DMS79 treated with DMSO at 0.1 percent for 48 hours (cell line): ENCODE data around the gene PRKCH.
"Not testable (repeated sequence)": the region's sequence is repeated elsewhere in the genome, so short reads cannot be mapped to it uniquely, and the experiment has no call there.

Experiments used
- DNase-seq: peaks from one replicate; lab custom pipeline; 2025; lab: John Stamatoyannopoulos, UW

Gene PRKCH

GRCh38 chr14:61515436-61516117 is 194.2 kb downstream of the PRKCH start:
- no peak for DNase-seq

DNA sequence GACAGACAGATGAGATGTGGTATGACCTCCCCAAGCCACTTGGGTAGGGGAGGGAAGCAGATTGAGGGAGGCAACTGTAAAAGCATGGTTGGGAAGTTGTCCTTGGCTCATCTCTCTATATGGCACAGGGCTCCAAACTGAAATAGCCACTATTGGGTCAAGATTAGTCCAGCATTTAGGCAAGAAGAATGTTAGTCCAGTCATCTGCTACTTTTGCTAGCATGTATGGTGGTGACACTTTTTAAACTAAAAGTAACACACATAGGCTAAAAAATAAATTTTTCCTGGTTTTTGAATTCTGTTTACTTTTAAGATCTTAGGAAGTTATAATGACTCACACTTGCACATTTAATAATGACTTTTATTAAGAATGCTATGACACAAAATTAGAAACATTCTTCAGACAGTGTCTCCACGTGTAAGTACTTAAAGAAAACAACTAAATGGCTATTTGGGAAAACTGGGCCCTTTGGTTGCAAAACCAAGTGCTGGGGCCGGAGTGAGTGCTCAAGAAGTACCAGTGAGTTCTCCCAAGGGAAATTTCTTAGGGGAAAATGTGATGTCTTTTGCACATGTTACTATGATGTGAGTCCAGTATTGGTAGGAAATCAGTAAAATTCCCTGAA is 194.9 kb downstream of the PRKCH start:
- no peak for DNase-seq

DNA sequence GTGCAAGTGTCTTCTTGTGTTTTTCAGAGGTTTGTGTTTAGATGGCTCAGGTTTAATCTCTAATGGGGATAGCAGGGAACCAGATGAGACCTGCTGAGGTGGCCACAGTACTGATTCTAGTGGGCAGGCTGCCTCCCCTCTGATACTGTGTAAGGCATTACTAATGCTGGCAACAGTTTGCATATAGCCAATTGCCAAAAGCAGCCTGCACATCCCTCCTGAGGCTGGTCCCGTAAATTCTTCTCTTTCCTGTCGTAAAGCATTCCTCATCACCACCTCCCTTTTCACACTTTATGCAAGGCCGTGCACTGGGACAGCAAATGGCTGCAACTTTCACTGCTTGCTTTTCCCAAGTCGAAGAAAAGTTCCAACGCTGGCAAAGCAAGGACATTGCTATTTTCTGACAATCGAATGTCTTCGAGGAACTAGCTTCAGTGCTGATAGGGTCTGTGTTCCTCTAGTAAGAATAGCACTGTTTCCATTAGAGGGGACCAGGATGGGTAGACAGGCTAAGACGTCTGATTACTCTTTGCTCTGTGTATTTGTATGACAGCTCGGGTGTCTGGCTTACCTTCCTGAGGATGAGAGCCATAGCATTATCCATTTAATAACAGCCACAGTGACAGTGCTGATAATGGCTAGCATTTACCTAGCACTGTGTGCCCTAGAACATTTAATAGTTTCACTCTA is 195.7 kb downstream of the PRKCH start:
- DNase-seq = no peak

DNA sequence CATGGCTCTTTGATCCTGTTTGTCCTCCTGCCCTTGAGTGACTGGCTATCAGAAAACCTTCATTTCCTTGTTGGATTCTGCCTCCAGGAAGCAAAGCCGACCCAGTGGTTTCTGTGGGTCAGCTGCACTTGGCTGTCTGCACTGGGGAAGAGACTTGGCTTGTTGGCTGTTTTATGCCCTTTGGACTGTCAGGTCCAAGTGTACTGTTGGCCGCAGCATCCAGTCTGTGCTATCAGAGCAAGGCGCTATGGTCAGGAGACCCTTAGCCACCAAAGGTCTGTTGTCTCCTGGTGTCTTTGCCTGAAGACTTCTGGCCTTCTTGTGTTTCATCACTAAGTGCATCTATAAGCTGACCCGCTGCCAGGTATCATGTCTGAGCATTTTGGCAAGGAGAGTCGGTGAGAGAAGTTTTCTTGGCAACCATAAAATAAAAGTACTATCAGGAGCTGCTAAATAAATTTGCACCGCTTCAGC is 196.6 kb downstream of the PRKCH start:
- no peak for DNase-seq

GRCh38 chr14:61518403-61518802 is 197.0 kb downstream of the PRKCH start:
- no peak for DNase-seq

GRCh38 chr14:61519106-61519505 is 197.7 kb downstream of the PRKCH start:
- DNase-seq = no peak

DNA sequence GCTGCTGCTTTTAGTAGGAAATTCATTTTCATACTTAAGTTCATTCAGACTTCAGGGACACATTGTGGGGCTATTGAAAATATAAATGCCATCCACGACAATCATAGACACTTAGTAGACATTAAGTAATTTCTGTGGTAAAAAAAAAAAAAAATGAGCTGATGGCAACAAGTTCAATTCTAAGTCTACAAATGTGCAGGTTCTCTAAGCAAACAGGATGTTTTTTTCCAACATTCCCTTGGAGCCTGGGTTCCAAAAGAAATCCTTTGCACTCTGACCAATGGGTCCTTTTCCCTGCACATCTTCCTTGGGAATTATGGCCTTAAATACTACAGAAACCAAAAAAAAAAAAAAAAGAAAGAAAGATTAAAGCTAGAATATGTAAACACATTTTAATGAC is 198.4 kb downstream of the PRKCH start:
- no peak for DNase-seq

- no peak for DNase-seq
Measured at GRCh38 chr14:61520576-61520975, 199.2 kb downstream of the PRKCH start.

GRCh38 chr14:61521773-61522172 is 200.4 kb downstream of the PRKCH start:
- DNase-seq = no peak

DNA sequence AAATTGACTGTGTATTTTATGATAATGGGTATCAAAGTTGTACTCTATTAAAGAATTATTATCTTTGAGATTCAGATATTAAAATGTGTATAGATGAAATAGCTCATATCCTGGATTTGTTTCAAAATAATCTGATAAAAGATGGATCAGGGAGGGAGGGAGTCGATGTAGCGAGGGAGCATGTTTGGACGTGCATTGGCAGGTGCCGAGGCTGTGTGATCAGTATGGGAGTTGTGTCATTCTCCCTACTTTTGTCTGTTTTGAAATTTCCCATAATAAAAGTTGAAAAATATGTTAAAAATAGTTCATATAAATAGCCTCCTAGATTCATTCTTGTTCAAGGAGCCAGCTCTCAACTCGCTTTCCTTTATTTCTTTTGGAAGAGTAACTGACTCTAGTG is 202.4 kb downstream of the PRKCH start:
- no peak for DNase-seq

- DNase-seq = peak; percentile 100
Measured at GRCh38 chr14:61524211-61524806, 202.9 kb downstream of the PRKCH start.

- DNase-seq = no peak
Measured at GRCh38 chr14:61524936-61525292, 203.5 kb downstream of the PRKCH start.

- peak; percentile 95 for DNase-seq
Measured at GRCh38 chr14:61525293-61526011, 204.1 kb downstream of the PRKCH start.

DNA sequence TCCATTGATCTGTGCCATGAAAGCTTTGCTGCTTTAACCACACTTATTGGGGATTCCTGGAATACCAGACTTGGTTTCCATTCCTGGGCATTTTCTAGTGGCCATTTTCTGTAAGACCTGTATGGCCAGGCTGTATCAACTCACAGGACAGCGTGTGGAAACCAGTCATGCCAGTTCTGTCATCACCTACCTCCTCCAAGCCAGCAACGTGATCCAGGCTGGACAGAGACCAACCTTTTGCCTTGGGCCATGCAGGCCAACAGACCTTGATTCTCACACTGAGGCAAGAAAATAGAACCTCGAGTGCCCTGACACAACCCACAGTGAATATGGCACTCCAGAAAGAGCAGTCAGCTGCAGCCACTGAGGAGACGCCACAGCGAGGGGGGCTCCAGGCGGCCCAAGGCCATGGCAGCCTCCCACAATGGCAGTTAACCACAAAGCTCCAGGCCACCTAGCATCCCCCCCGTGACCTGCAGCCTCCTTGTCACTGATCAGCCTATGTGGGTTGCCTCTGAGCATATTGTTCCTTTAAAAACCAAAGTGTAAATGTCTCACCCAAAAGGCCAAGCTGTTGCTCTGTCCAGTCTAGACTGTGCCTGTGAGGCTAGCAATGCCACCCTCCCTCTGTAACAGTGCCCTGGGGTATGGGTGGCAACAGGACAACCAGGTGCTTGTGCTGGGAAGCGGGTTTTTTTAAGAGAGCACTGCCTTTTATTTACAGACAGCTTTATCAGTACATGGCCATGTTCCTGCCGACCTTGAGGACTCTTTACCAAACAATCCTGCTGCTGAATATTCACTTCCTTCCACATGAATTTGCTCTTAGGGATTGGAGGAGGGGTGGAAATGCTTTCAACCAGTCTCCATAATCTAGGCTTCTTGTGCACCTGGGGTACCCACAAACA is 205.3 kb downstream of the PRKCH start:
- DNase-seq = peak; percentile 46

DNA sequence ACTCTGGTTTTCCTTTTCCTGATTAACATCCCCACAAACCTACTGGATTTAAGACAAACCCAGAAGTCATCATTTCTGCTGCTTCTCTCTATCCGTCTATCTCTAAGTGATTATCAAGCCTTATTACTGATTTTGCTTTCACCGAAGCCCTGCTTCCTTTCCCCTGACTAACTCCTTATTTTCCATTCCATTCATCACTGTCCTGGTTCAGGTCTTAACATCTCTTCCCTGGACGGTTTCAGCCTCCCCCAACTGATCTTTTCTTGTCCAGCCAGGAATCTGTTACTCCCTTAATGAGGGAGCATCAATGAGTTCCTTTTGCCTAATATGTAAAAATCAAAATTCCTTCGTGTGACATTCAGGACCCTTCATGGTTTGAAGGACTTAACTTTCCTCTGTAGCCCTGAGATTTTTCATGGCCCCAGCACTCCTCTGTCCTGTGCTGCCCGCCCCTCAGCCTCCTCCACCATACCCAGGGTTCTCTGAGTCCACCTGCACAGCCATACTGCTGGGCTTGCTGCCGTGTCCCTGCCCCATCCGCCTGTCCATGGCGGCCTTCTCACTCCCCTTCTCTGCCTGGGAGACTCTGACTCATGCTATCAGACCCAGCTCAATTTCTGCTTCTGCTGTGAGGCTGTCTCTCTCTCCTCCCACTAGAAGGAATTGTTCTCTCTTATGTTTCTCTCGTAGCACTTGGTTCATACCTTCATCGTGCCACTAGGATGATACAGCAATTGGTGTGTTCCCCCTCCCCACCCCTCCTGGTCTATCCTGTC is 206.1 kb downstream of the PRKCH start:
- DNase-seq = no peak

- DNase-seq = no peak
Measured at GRCh38 chr14:61528591-61529021, 207.2 kb downstream of the PRKCH start.

DNA sequence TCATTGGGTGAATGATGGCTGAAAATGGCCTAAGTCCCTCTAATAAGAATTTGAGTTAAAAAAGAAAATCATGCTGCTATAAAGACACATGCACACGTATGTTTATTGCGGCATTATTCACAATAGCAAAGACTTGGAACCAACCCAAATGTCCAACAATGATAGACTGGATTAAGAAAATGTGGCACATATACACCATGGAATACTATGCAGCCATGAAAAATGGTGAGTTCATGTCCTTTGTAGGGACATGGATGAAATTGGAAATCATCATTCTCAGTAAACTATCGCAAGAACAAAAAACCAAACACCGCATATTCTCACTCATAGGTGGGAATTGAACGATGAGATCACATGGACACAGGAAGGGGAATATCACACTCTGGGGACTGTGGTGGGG is 208.0 kb downstream of the PRKCH start:
- DNase-seq = not testable (repeated sequence)

DNA sequence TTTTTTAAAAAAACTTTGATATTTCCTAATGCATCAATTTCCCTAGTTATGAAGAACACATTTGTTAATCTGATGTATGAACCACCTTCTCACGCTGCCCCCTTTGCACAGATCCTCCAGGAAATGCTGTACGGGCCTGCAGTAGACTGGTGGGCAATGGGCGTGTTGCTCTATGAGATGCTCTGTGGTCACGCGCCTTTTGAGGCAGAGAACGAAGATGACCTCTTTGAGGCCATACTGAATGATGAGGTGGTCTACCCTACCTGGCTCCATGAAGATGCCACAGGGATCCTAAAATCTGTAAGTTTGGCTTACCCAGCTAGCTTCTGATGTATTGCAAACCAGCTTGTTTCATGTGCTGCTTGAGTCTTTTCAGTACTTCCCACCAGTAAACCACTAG is 208.9 kb downstream of the PRKCH start:
- DNase-seq = no peak

GRCh38 chr14:61530896-61531295 is 209.5 kb downstream of the PRKCH start:
- DNase-seq = no peak

- no peak for DNase-seq
Measured at GRCh38 chr14:61531465-61532122, 210.2 kb downstream of the PRKCH start.
